GM19328 (cell line): ENCODE data around the gene PZP.

Experiments used
- ATAC-seq: cut with Tn5 transposase; IDR thresholded peaks from one replicate; pipeline ENCODE4 v1.9.1; 2021; ENCODE audit warnings: mild to moderate bottlenecking, moderate library complexity; ENCODE audit not compliant: unreplicated experiment

Gene PZP

DNA sequence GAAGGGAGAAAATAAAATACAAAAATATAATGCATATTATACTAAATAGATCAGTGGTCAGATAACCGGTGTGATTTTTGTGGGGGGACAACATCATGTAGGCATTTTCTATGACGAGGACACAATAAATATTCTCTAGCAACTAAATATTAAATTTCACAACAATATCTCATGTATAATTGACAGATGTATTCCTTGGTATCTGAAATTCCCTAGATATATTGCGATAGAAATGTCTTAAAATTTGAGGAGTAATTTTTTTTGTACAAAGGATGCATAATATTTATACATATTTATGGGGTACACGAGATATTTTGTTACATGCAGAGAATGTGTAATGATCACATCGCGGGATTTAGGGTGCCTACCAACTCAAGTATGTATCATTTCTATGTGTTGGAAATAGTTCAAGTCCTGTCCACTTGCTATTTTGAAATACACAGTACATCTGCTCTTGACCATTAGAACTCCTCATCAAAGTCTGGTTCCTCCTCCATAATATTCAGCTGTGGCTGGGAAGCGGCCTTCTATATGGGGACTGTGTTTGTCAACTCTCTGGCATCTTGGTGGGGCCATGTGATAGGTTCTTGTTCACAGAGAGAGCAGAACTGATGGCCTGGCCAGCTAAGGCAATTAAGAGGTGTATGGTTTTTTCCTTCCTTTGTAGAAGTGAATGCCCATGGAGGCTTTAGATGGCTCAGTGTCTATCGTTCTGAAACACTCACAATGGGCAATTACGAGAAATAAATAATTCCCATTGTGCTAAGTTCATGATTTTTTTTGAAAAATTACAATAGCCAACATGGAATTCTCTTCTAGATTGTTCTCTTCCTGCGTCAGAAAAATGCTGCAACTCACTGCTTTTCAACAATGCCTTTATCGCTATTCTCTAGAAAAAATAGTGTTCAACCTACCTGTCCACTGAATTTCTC, 101.3 kb downstream of the PZP start:
- no peak for ATAC-seq

DNA sequence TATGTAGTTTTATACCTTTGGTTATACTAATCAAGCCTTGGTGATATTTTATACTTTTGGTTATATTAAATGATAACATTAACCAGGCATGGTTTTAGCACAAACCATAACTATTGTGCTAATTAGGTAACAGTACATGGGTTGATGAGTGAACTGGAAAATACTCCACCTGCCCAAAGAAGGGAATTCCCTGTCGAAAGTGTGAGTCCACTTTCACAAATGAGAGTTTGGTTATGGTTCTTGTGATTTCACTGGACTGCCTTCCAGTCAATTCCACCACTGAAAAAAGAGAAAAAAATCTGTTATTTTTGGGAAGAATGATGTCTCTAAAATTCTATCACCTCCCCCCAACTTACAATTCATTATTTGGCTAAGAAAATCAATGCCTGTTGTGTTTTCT, 102.1 kb downstream of the PZP start:
- no peak for ATAC-seq

- no peak for ATAC-seq
Observed at GRCh38 chr12:9104767-9105423, 103.3 kb downstream of the PZP start.

DNA sequence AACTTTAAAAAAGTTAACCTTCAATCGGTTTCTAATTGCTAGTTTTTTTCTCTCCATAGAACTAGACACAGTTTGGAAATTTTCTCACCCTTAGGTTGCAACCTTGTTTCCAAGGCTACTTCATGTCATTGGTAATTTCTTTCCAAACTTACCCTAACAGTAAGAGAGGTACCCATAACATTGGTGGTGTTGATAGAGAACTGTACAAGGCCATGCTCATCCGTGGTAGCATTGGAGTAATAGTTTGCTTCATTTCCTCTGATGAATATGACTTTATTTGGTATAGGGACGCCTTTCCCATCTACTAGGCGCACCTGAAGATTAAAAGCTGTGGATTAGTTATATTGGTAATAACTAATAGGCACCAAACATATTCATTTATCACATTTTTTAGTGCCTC, 104.1 kb downstream of the PZP start:
- no peak for ATAC-seq

DNA sequence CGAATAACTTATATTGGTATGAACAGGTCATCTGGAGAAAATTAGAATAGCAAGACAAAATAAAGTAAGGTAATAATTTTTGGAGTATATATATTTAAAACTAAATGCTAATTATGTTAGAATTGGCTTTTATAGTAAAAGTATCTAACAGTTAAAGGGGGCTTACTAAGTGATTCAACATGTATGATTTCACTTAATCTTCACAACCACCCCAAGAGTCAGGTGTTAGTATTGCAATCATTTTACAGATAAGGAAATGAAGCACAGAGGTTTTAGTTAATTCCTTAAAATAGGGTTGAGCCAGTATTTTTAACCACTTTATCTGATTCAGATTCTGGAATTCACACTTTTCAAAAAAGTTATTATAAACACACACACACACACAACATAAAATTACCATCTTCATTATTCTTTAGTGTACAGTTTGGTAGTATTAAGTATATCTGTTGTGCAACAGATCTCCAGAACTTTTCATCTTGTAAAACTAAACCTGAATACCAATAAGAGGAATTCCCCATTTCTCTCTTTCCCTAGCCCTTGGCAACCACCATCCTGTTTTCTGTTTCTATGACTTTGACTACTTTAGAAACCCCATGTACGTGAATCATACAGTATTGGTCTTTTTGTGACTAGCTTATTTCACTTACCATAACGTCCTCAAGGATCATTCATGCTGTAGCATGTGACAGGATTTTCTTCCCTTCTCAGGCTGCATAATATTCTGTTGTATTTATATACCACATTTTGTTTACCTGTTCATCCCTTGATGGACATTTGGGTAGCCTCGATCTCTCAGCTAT, 104.9 kb downstream of the PZP start:
- ATAC-seq, result no peak

DNA sequence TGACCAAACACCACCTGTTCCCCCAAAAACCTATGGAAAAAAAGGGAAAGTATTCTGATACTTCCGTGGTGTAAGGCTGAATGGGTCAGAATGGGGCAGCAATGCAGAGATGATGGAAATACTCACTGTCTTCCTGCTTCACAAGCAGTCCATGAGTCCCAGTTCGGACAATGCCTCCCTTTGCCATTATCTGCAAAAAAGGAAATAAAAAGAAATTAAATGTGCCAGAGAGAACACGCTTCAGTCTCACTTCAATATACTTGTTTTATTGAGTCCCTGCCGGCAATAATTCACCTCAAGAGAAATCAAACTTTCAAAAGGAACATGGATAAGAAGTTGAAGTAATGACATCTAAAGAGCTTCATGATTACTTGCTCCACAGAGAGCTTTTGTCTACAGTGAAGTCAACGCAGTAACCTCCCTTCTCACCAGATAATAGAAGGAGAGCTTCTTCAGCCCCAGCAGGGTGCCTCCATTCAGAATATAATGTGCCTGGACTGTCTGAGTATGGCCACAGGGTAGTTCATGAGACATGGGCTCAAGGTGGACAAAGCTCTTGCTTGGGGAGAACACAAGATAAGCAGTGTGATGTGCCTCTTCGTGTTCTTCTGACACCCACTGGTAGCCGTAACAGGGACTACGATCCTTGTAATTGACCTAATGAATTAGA, 107.0 kb downstream of the PZP start:
- ATAC-seq, result no peak

DNA sequence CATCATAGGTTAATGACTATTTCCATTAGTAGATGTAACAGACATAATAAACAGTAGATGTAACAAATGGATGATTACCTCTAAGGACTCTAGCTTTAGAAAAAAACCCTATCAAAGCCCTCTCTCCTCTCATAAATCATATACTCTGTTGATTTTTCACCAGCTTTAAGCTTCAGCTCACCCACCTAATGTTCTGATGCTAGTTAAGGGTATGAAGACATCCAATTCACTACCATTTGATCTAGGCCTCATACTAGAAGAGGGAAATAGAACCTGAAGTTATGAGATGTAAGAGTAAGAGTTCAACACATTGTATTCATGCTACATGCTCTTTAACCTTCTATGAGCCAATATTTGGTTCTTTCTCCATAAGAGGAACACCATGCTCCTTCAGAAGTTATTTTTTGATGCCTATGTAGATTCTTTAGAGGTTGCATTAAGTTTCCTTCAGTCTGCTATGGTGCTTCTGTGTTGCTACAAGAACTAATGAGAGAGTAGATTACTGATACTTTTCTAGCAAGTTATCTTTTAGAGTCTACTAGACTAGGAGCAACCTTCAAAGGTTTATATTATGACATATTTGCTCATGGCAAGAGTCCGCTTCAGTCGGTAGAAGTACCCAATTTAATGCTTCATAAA, 108.5 kb downstream of the PZP start:
- no peak for ATAC-seq
